Tongue (tissue), 2 donors: Measurements from ENCODE around the gene CSAD. TPM values are rescaled to one million over a fixed set of nuclear protein-coding genes. Genes with fewer than 3 reads are reported as not detected.
A peak's percentile ranks its signal among the peaks of the same experiment; 100 is the strongest.

Source experiments
- DNase-seq: peaks from one replicate; pipeline ENCODE4 v3.0.0-alpha.2; 2015
- total RNA-seq: library from RNA; depleted of rRNA; stranded (reverse); fragments of >200 nt; gene quantifications from one replicate; pipeline ENCODE4 v1.2.3, GENCODE V29; 2014

Gene CSAD
- total RNA-seq, result 22.2 TPM

GRCh38 chr12:53180220-53180930 lies at the start of gene CSAD, which contains the start of gene ZNF740:
TSS of gene CSAD (minus strand) at chr12:53180925. CDS start at chr12:53173470, 7,455 bp downstream.
TSS of gene ZNF740 (plus strand) at chr12:53180722. CDS start at chr12:53181984, 1,262 bp downstream.
- DNase-seq, result peak; percentile 99

GRCh38 chr12:53230108-53230845 lies 49.6 kb upstream of the CSAD start:
- peak; percentile 52 for DNase-seq

GRCh38 chr12:53229454-53229853 lies 48.7 kb upstream of the CSAD start:
- DNase-seq, result no peak

GRCh38 chr12:53227836-53228235 lies 47.1 kb upstream of the CSAD start:
- no peak for DNase-seq

- no peak for DNase-seq
These were observed 46.6 kb upstream of the CSAD start for GRCh38 chr12:53227341-53227740.

- no peak for DNase-seq
These were observed 46.1 kb upstream of the CSAD start for GRCh38 chr12:53226815-53227214.

- DNase-seq, result peak; percentile 61
These were observed 45.1 kb upstream of the CSAD start for GRCh38 chr12:53225635-53226424.

GRCh38 chr12:53224897-53225634 lies 44.3 kb upstream of the CSAD start:
- peak; percentile 63 for DNase-seq

GRCh38 chr12:53224061-53224896 lies 43.6 kb upstream of the CSAD start:
- DNase-seq, result peak; percentile 73

- DNase-seq, result peak; percentile 81
These were observed 42.8 kb upstream of the CSAD start for GRCh38 chr12:53223389-53224060.

GRCh38 chr12:53222806-53223261 lies 42.1 kb upstream of the CSAD start:
- DNase-seq, result peak; percentile 22

- peak; percentile 33 for DNase-seq
These were observed 41.5 kb upstream of the CSAD start for GRCh38 chr12:53222170-53222721.

- DNase-seq, result peak; percentile 82
These were observed 40.7 kb upstream of the CSAD start for GRCh38 chr12:53221203-53222080.

- DNase-seq, result peak; percentile 94
These were observed 40.0 kb upstream of the CSAD start for GRCh38 chr12:53220694-53221202.

GRCh38 chr12:53219956-53220693 lies 39.4 kb upstream of the CSAD start:
- peak; percentile 85 for DNase-seq

- DNase-seq, result peak; percentile 43
These were observed 38.7 kb upstream of the CSAD start for GRCh38 chr12:53219292-53219955.

- DNase-seq, result peak; percentile 44
These were observed 38.0 kb upstream of the CSAD start for GRCh38 chr12:53218551-53219291.
